ENCODE measurements around the gene SMDT1.
"Not testable (repeated sequence)": the region's sequence is repeated elsewhere in the genome, so short reads cannot be mapped to it uniquely, and the experiment has no call there.

SMDT1 gene

GRCh38 chr22:42062506-42063170 lies 16.9 kb upstream of the SMDT1 start:
- Histone ChIP-seq H3K9ac (ENCODE audit: low read length) (no peak overlapping the region), H3K9me3 (ENCODE audit: control insufficient read depth, low read depth, low read length) (no peaks in the 10 kb centered on the region), H3K27ac (ENCODE audit: low read length) (no peak overlapping the region), H3K4me1 (ENCODE audit: control insufficient read depth, low read depth, low read length) (peaks cover 12% of the 10 kb centered on the region), H3K4me3 (ENCODE audit: low read length) (no peak overlapping the region), H3K36me3 (ENCODE audit: control insufficient read depth, low read depth, low read length) (peaks cover 12% of the 10 kb centered on the region), H3K27me3 (ENCODE audit: control insufficient read depth, insufficient read depth, low read length) (no peaks in the 10 kb centered on the region)

GRCh38 chr22:42064629-42065028 lies 14.9 kb upstream of the SMDT1 start:
- Histone ChIP-seq H3K4me3 (ENCODE audit: low read length) (no peak overlapping the region), H3K27me3 (ENCODE audit: control insufficient read depth, insufficient read depth, low read length) (peaks cover 2% of the 10 kb centered on the region), H3K36me3 (ENCODE audit: control insufficient read depth, low read depth, low read length) (peaks cover 12% of the 10 kb centered on the region), H3K9ac (ENCODE audit: low read length) (no peak overlapping the region), H3K9me3 (ENCODE audit: control insufficient read depth, low read depth, low read length) (no peaks in the 10 kb centered on the region), H3K4me1 (ENCODE audit: control insufficient read depth, low read depth, low read length) (peaks cover 12% of the 10 kb centered on the region), H3K27ac (ENCODE audit: low read length) (no peak overlapping the region)

- Histone ChIP-seq H3K9me3 (ENCODE audit: control insufficient read depth, low read depth, low read length) (no peaks in the 10 kb centered on the region), H3K4me3 (ENCODE audit: low read length) (peak overlapping the region; percentile 39), H3K9ac (ENCODE audit: low read length) (no peak overlapping the region), H3K27me3 (ENCODE audit: control insufficient read depth, insufficient read depth, low read length) (peaks cover 5% of the 10 kb centered on the region), H3K27ac (ENCODE audit: low read length) (no peak overlapping the region), H3K4me1 (ENCODE audit: control insufficient read depth, low read depth, low read length) (peaks cover 17% of the 10 kb centered on the region), H3K36me3 (ENCODE audit: control insufficient read depth, low read depth, low read length) (peaks cover 7% of the 10 kb centered on the region)
These were observed 13.9 kb upstream of the SMDT1 start for GRCh38 chr22:42065438-42066125.

GRCh38 chr22:42066126-42066761 lies 13.3 kb upstream of the SMDT1 start:
- Histone ChIP-seq H3K27ac (ENCODE audit: low read length) (no peak overlapping the region), H3K9ac (ENCODE audit: low read length) (no peak overlapping the region), H3K9me3 (ENCODE audit: control insufficient read depth, low read depth, low read length) (no peaks in the 10 kb centered on the region), H3K4me3 (ENCODE audit: low read length) (no peak overlapping the region), H3K27me3 (ENCODE audit: control insufficient read depth, insufficient read depth, low read length) (peaks cover 5% of the 10 kb centered on the region), H3K4me1 (ENCODE audit: control insufficient read depth, low read depth, low read length) (peaks cover 20% of the 10 kb centered on the region), H3K36me3 (ENCODE audit: control insufficient read depth, low read depth, low read length) (peaks cover 7% of the 10 kb centered on the region)

GRCh38 chr22:42066937-42067336 lies 12.6 kb upstream of the SMDT1 start:
- peaks cover 7% of the 10 kb centered on the region for H3K36me3 ChIP-seq (ENCODE audit: control insufficient read depth, low read depth, low read length)
- no peaks in the 10 kb centered on the region for H3K9me3 ChIP-seq (ENCODE audit: control insufficient read depth, low read depth, low read length)
- no peak overlapping the region for H3K4me3 ChIP-seq (ENCODE audit: low read length)
- H3K27me3 ChIP-seq (ENCODE audit: control insufficient read depth, insufficient read depth, low read length), result peaks cover 5% of the 10 kb centered on the region
- H3K27ac ChIP-seq (ENCODE audit: low read length), result no peak overlapping the region
- peaks cover 22% of the 10 kb centered on the region for H3K4me1 ChIP-seq (ENCODE audit: control insufficient read depth, low read depth, low read length)
- no peak overlapping the region for H3K9ac ChIP-seq (ENCODE audit: low read length)

- Histone ChIP-seq H3K4me1 (ENCODE audit: control insufficient read depth, low read depth, low read length) (peaks cover 22% of the 10 kb centered on the region), H3K9me3 (ENCODE audit: control insufficient read depth, low read depth, low read length) (no peaks in the 10 kb centered on the region), H3K27ac (ENCODE audit: low read length) (no peak overlapping the region), H3K4me3 (ENCODE audit: low read length) (no peak overlapping the region), H3K36me3 (ENCODE audit: control insufficient read depth, low read depth, low read length) (peaks cover 4% of the 10 kb centered on the region), H3K9ac (ENCODE audit: low read length) (no peak overlapping the region), H3K27me3 (ENCODE audit: control insufficient read depth, insufficient read depth, low read length) (peaks cover 7% of the 10 kb centered on the region)
These were observed 11.7 kb upstream of the SMDT1 start for GRCh38 chr22:42067671-42068251.

GRCh38 chr22:42068291-42068690 lies 11.2 kb upstream of the SMDT1 start:
- H3K9me3 ChIP-seq (ENCODE audit: control insufficient read depth, low read depth, low read length), result no peaks in the 10 kb centered on the region
- H3K27me3 ChIP-seq (ENCODE audit: control insufficient read depth, insufficient read depth, low read length), result peaks cover 13% of the 10 kb centered on the region
- peaks cover 4% of the 10 kb centered on the region for H3K36me3 ChIP-seq (ENCODE audit: control insufficient read depth, low read depth, low read length)
- H3K9ac ChIP-seq (ENCODE audit: low read length), result no peak overlapping the region
- H3K27ac ChIP-seq (ENCODE audit: low read length), result no peak overlapping the region
- no peak overlapping the region for H3K4me3 ChIP-seq (ENCODE audit: low read length)
- peaks cover 22% of the 10 kb centered on the region for H3K4me1 ChIP-seq (ENCODE audit: control insufficient read depth, low read depth, low read length)

GRCh38 chr22:42069801-42070516 lies 9.5 kb upstream of the SMDT1 start:
- peak overlapping the region; percentile 66 for H3K4me3 ChIP-seq (ENCODE audit: low read length)
- H3K9ac ChIP-seq (ENCODE audit: low read length), result peak overlapping the region; percentile 37
- H3K9me3 ChIP-seq (ENCODE audit: control insufficient read depth, low read depth, low read length), result no peaks in the 10 kb centered on the region
- peaks cover 19% of the 10 kb centered on the region for H3K27me3 ChIP-seq (ENCODE audit: control insufficient read depth, insufficient read depth, low read length)
- no peak overlapping the region for H3K27ac ChIP-seq (ENCODE audit: low read length)
- H3K4me1 ChIP-seq (ENCODE audit: control insufficient read depth, low read depth, low read length), result peaks cover 18% of the 10 kb centered on the region
- peaks cover 4% of the 10 kb centered on the region for H3K36me3 ChIP-seq (ENCODE audit: control insufficient read depth, low read depth, low read length)

- Histone ChIP-seq H3K9me3 (ENCODE audit: control insufficient read depth, low read depth, low read length) (no peaks in the 10 kb centered on the region), H3K4me1 (ENCODE audit: control insufficient read depth, low read depth, low read length) (peaks cover 10% of the 10 kb centered on the region), H3K27ac (ENCODE audit: low read length) (peak within 1 kb of the TSS; percentile 13), H3K4me3 (ENCODE audit: low read length) (peak within 1 kb of the TSS; percentile 66), H3K36me3 (ENCODE audit: control insufficient read depth, low read depth, low read length) (peaks cover 4% of the 10 kb centered on the region), H3K9ac (ENCODE audit: low read length) (peak within 1 kb of the TSS; percentile 63), H3K27me3 (ENCODE audit: control insufficient read depth, insufficient read depth, low read length) (peaks cover 19% of the 10 kb centered on the region)
These were observed 8.7 kb upstream of the SMDT1 start, which contains the start of gene NAGA for GRCh38 chr22:42070517-42071422. NAGA (minus strand) TSS chr22:42070812; CDS start chr22:42070297, 515 bp downstream.

- not testable (repeated sequence) for H3K9ac ChIP-seq (ENCODE audit: low read length); H3K9me3 ChIP-seq (ENCODE audit: control insufficient read depth, low read depth, low read length); H3K4me1 ChIP-seq (ENCODE audit: control insufficient read depth, low read depth, low read length); H3K36me3 ChIP-seq (ENCODE audit: control insufficient read depth, low read depth, low read length); H3K27ac ChIP-seq (ENCODE audit: low read length)
- H3K27me3 ChIP-seq (ENCODE audit: control insufficient read depth, insufficient read depth, low read length), result peaks cover 19% of the 10 kb centered on the region
- peak overlapping the region; percentile 66 for H3K4me3 ChIP-seq (ENCODE audit: low read length)
These were observed 8.0 kb upstream of the SMDT1 start for GRCh38 chr22:42071508-42071907.

Measured in iPS-18a (cell line).